K562 (cell line): ENCODE measurements around the gene MLH1. TPM values are rescaled to one million over a fixed set of nuclear protein-coding genes. Genes with fewer than 3 reads are reported as not detected.

Experiments
- ARNT ChIP-seq, 2 experiments: fragments of 450-650 bp; IDR thresholded peaks; 2 replicates each; pipeline ENCODE4 v1.6.1; 2016; ENCODE audit warnings: mild to moderate bottlenecking in 1 of 2
- CBX3 ChIP-seq, 2 experiments: IDR thresholded peaks; 1 replicate in 1 of 2; 2 replicates in 1 of 2; pipeline ENCODE4 v1.6.1; 2012; ENCODE audit warnings: inconsistent platforms in 2 of 2, low read length in 2 of 2, borderline replicate concordance in 1 of 2, control low read depth in 1 of 2
- E2F8 ChIP-seq: fragments of 450-650 bp; IDR thresholded peaks from 2 replicates; pipeline ENCODE4 v1.7.1; 2018; ENCODE audit warnings: mild to moderate bottlenecking, low read depth; ENCODE audit not compliant: partially characterized antibody
- ETV5 ChIP-seq: sonication (generic); formaldehyde crosslinking; IDR thresholded peaks from 2 replicates; pipeline ENCODE4 v1.4.0; 2020; ENCODE audit warnings: low read depth, mild to moderate bottlenecking, missing genetic modification reagents
- HBP1 ChIP-seq: fragments of 450-650 bp; formaldehyde crosslinking; IDR thresholded peaks from 2 replicates; pipeline ENCODE4 v1.4.0; 2022; ENCODE audit warnings: missing genetic modification characterization
- NFE2 ChIP-seq: IDR thresholded peaks from 2 replicates; pipeline ENCODE4 v1.6.1; 2014; ENCODE audit warnings: antibody characterized with exemption, low read depth
- NFIC ChIP-seq: fragments of 450-650 bp; IDR thresholded peaks from 2 replicates; pipeline ENCODE4 v1.6.1; 2017; ENCODE audit warnings: mild to moderate bottlenecking, inconsistent platforms
- NR2F6 ChIP-seq: fragments of 450-650 bp; formaldehyde crosslinking; IDR thresholded peaks from 2 replicates; pipeline ENCODE4 v1.4.0; 2020; ENCODE audit warnings: mild to moderate bottlenecking
- NRF1 ChIP-seq, 2 experiments: fragments of 450-650 bp; IDR thresholded peaks in 1 of 2; conservative IDR thresholded peaks in 1 of 2; 2 replicates each; pipeline ENCODE4 v1.6.1; 2014; ENCODE audit warnings: mild to moderate bottlenecking in 2 of 2
- POLR2AphosphoS2 ChIP-seq: IDR thresholded peaks from 2 replicates; pipeline ENCODE4 v1.6.1; 2012; ENCODE audit warnings: low read length, improper control_type of control experiment
- POLR2B ChIP-seq: fragments of 450-650 bp; IDR thresholded peaks from 2 replicates; pipeline ENCODE4 v1.6.1; 2018; ENCODE audit warnings: low read depth; ENCODE audit not compliant: partially characterized antibody
- TAL1 ChIP-seq: fragments of 450-650 bp; IDR thresholded peaks from 2 replicates; pipeline ENCODE4 v1.6.1; 2016; ENCODE audit warnings: mild to moderate bottlenecking
- THRB ChIP-seq: fragments of 450-650 bp; formaldehyde crosslinking; conservative IDR thresholded peaks from 2 replicates; pipeline ENCODE4 v1.4.0; 2022; ENCODE audit warnings: mild to moderate bottlenecking, missing genetic modification characterization
- TRIM24 ChIP-seq, 2 experiments: fragments of 450-650 bp; IDR thresholded peaks; 2 replicates each; pipeline ENCODE4 v1.6.1; 2016
- ZC3H8 ChIP-seq: fragments of 450-650 bp; IDR thresholded peaks from 2 replicates; pipeline ENCODE4 v1.6.1; 2017
- ZFPM2 ChIP-seq: fragments of 250-450 bp; sonication (Bioruptor Pico); IDR thresholded peaks from 2 replicates; pipeline ENCODE4 v1.5.1; 2022; ENCODE audit warnings: mild to moderate bottlenecking
- ZNF12 ChIP-seq: sonication (generic); formaldehyde crosslinking; IDR thresholded peaks from 2 replicates; pipeline ENCODE4 v1.4.0; 2020; ENCODE audit warnings: mild to moderate bottlenecking, missing genetic modification reagents
- ZNF134 ChIP-seq: fragments of 250-450 bp; sonication (Bioruptor Pico); conservative IDR thresholded peaks from 2 replicates; pipeline ENCODE4 v1.4.0; 2020
- ZNF140 ChIP-seq: fragments of 250-450 bp; sonication (Bioruptor Pico); IDR thresholded peaks from 2 replicates; pipeline ENCODE4 v1.8.0; 2021; ENCODE audit warnings: moderate library complexity, mild to moderate bottlenecking, inconsistent platforms
- ZNF212 ChIP-seq: fragments of 450-650 bp; formaldehyde crosslinking; IDR thresholded peaks from 2 replicates; pipeline ENCODE4 v1.4.0; 2020; ENCODE audit warnings: mild to moderate bottlenecking
- ZNF41 ChIP-seq: fragments of 250-450 bp; sonication (Bioruptor Pico); conservative IDR thresholded peaks from 2 replicates; pipeline ENCODE4 v1.4.0; 2020; ENCODE audit warnings: mild to moderate bottlenecking
- ZNF431 ChIP-seq: sonication (generic); formaldehyde crosslinking; IDR thresholded peaks from 2 replicates; pipeline ENCODE4 v1.8.0; 2022; ENCODE audit warnings: mild to moderate bottlenecking, missing genetic modification reagents
- ZNF444 ChIP-seq: fragments of 250-450 bp; sonication (Bioruptor Pico); IDR thresholded peaks from 2 replicates; pipeline ENCODE4 v1.4.0; 2020; ENCODE audit warnings: mild to moderate bottlenecking, moderate library complexity
- polyA plus RNA-seq, 8 experiments: library from polyadenylated mRNA; depleted of rRNA in 4 of 8; stranded (reverse) in 5 of 8; unstranded in 3 of 8; fragments of >200 nt; fragmentation: Nextera tagmentation in 2 of 8; fragmentation: Illumina TruSeq in 1 of 8; extraction: Ambion mirVana in 2 of 8; extraction: Trizol in 1 of 8; gene quantifications; 2 replicates each; pipeline versions ENCODE4 v1.2.1 to v1.2.3, GENCODE V29; 2011 to 2014; ENCODE audit warnings: inconsistent platforms in 1 of 8, missing spikeins in 1 of 8
- total RNA-seq, 7 experiments: library from RNA; depleted of rRNA in 6 of 7; stranded (reverse); fragments of >200 nt in 6 of 7; fragmentation: Illumina TruSeq in 2 of 7; extraction: Trizol in 2 of 7; gene quantifications; 2 replicates each; pipeline versions ENCODE4 v1.2.1 to v1.2.3, GENCODE V29; 2011 to 2021; ENCODE audit warnings: low replicate concordance in 1 of 7

MLH1 gene
- total and polyA plus RNA-seq, 9 of the 15 experiments (the other 6 are each of a cell fraction or from before 2014, with no cell fraction given), result 76.4 to 155 (median 117) TPM

DNA sequence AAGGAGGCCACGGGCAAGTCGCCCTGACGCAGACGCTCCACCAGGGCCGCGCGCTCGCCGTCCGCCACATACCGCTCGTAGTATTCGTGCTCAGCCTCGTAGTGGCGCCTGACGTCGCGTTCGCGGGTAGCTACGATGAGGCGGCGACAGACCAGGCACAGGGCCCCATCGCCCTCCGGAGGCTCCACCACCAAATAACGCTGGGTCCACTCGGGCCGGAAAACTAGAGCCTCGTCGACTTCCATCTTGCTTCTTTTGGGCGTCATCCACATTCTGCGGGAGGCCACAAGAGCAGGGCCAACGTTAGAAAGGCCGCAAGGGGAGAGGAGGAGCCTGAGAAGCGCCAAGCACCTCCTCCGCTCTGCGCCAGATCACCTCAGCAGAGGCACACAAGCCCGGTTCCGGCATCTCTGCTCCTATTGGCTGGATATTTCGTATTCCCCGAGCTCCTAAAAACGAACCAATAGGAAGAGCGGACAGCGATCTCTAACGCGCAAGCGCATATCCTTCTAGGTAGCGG lies 452 bp upstream of the MLH1 start, which contains the start of gene EPM2AIP1 (continued):
- 0 out of 3 replicates have a peak, but pooled peaks of 1 of the 2 experiments have one; percentile 45 for TF ChIP-seq CBX3 (IDR thresholded peaks at IDR 0.05; ENCODE audit: borderline replicate concordance in 1 of 2, low read length in 2 of 2)
- peak; percentile 53 for TF ChIP-seq NFIC
- TF ChIP-seq NFE2, result peak; percentile 51
- TF ChIP-seq ZNF41 (CRISPR knock-in tag), result 0 out of 2 replicates have a peak, but pooled peaks have one; percentile 51
- TF ChIP-seq ZC3H8, result no peak
- TF ChIP-seq TRIM24 (IDR thresholded peaks at IDR 0.05), result peak in 1 of 2 experiments; percentile 38; a peak in 1 of 4 replicates
- peak in 1 of 2 experiments; percentile 15; a peak in 1 of 4 replicates for TF ChIP-seq ARNT (IDR thresholded peaks at IDR 0.05)
- TF ChIP-seq NR2F6, result 0 out of 2 replicates have a peak, but pooled peaks have one; percentile 71
- no peak for TF ChIP-seq ZNF140 (CRISPR knock-in tag)
- peak; percentile 53; the same call in 1 of the 2 replicates for TF ChIP-seq ZNF134 (CRISPR knock-in tag)
- peak; percentile 65; the same call in 1 of the 2 replicates for TF ChIP-seq POLR2AphosphoS2
- TF ChIP-seq ZNF431, result peak; percentile 61; the same call in 1 of the 2 replicates
- TF ChIP-seq POLR2B, result peak; percentile 95
- peak; percentile 61; the same call in 1 of the 2 replicates for TF ChIP-seq HBP1 (CRISPR knock-in tag)
- TF ChIP-seq ZNF212 (CRISPR knock-in tag), result peak; percentile 73; the same call in 1 of the 2 replicates
- TF ChIP-seq ZNF444 (CRISPR knock-in tag), result no peak
- TF ChIP-seq NRF1 (conservative IDR thresholded peaks at IDR 0.05 in 1 of 2, IDR thresholded peaks at IDR 0.05 in 1 of 2), result peak; percentile 91 to 93
- TF ChIP-seq E2F8, result no peak
- 0 out of 2 replicates have a peak, but pooled peaks have one; percentile 5 for TF ChIP-seq TAL1
- no peak; the same call in 1 of the 2 replicates for TF ChIP-seq ETV5 (CRISPR knock-in tag)
- TF ChIP-seq THRB, result peak; percentile 93
- peak; percentile 86; the same call in 1 of the 2 replicates for TF ChIP-seq ZNF12 (CRISPR knock-in tag)
- TF ChIP-seq ZFPM2 (CRISPR knock-in tag), result 0 out of 2 replicates have a peak, but pooled peaks have one; percentile 40
